ENCODE measurements around the gene C1QTNF7.

Gene C1QTNF7

GRCh38 chr4:15427701-15428100, at the start of gene C1QTNF7:
C1QTNF7 (plus strand) TSS chr4:15428033; CDS start chr4:15435744, 7,711 bp downstream.
- H3K9ac ChIP-seq (ENCODE audit: low read depth in 1 of 2, low read length in 2 of 2), result no peak within 1 kb of the TSS
- H3K27ac ChIP-seq (ENCODE audit: low read depth, low read length), result no peak within 1 kb of the TSS
- H3K36me3 ChIP-seq (ENCODE audit: control insufficient read depth in 1 of 2, insufficient read depth in 2 of 2, low read length in 2 of 2), result no peaks in the 10 kb centered on the region
- H3K27me3 ChIP-seq (ENCODE audit: control insufficient read depth in 1 of 2, insufficient read depth in 2 of 2, low read length in 2 of 2), result peaks cover 0 to 4% of the 10 kb centered on the region in 2 donors
- no peak within 1 kb of the TSS for H3K4me3 ChIP-seq (ENCODE audit: low read depth in 1 of 2, low read length in 2 of 2)
- H3K9me3 ChIP-seq (ENCODE audit: control insufficient read depth in 1 of 2, low read length in 2 of 2), result no peaks in the 10 kb centered on the region
- peaks cover 0 to 3% of the 10 kb centered on the region in 2 donors for H3K4me1 ChIP-seq (ENCODE audit: control insufficient read depth in 1 of 2, insufficient read depth in 2 of 2, low read length in 2 of 2)

- Histone ChIP-seq H3K36me3 (ENCODE audit: control insufficient read depth in 1 of 2, insufficient read depth in 2 of 2, low read length in 2 of 2) (no peaks in the 10 kb centered on the region), H3K4me1 (ENCODE audit: control insufficient read depth in 1 of 2, insufficient read depth in 2 of 2, low read length in 2 of 2) (peaks cover 0 to 6% of the 10 kb centered on the region in 2 donors), H3K9me3 (ENCODE audit: control insufficient read depth in 1 of 2, low read length in 2 of 2) (no peaks in the 10 kb centered on the region), H3K4me3 (ENCODE audit: low read depth in 1 of 2, low read length in 2 of 2) (no peak overlapping the region), H3K27ac (ENCODE audit: low read depth, low read length) (no peak overlapping the region), H3K9ac (ENCODE audit: low read depth in 1 of 2, low read length in 2 of 2) (no peak overlapping the region), H3K27me3 (ENCODE audit: control insufficient read depth in 1 of 2, insufficient read depth in 2 of 2, low read length in 2 of 2) (no peaks in the 10 kb centered on the region)
Measured at GRCh38 chr4:15378062-15378461, 49.8 kb upstream of the C1QTNF7 start.

GRCh38 chr4:15378493-15378892, 49.3 kb upstream of the C1QTNF7 start:
- Histone ChIP-seq H3K4me3 (ENCODE audit: low read depth in 1 of 2, low read length in 2 of 2) (no peak overlapping the region), H3K4me1 (ENCODE audit: control insufficient read depth in 1 of 2, insufficient read depth in 2 of 2, low read length in 2 of 2) (peaks cover 0 to 6% of the 10 kb centered on the region in 2 donors), H3K9ac (ENCODE audit: low read depth in 1 of 2, low read length in 2 of 2) (no peak overlapping the region), H3K36me3 (ENCODE audit: control insufficient read depth in 1 of 2, insufficient read depth in 2 of 2, low read length in 2 of 2) (no peaks in the 10 kb centered on the region), H3K9me3 (ENCODE audit: control insufficient read depth in 1 of 2, low read length in 2 of 2) (no peaks in the 10 kb centered on the region), H3K27ac (ENCODE audit: low read depth, low read length) (no peak overlapping the region), H3K27me3 (ENCODE audit: control insufficient read depth in 1 of 2, insufficient read depth in 2 of 2, low read length in 2 of 2) (no peaks in the 10 kb centered on the region)

- Histone ChIP-seq H3K4me1 (ENCODE audit: control insufficient read depth in 1 of 2, insufficient read depth in 2 of 2, low read length in 2 of 2) (no peaks in the 10 kb centered on the region), H3K27me3 (ENCODE audit: control insufficient read depth in 1 of 2, insufficient read depth in 2 of 2, low read length in 2 of 2) (no peaks in the 10 kb centered on the region), H3K9ac (ENCODE audit: low read depth in 1 of 2, low read length in 2 of 2) (no peak overlapping the region), H3K27ac (ENCODE audit: low read depth, low read length) (no peak overlapping the region), H3K36me3 (ENCODE audit: control insufficient read depth in 1 of 2, insufficient read depth in 2 of 2, low read length in 2 of 2) (no peaks in the 10 kb centered on the region), H3K9me3 (ENCODE audit: control insufficient read depth in 1 of 2, low read length in 2 of 2) (no peaks in the 10 kb centered on the region), H3K4me3 (ENCODE audit: low read depth in 1 of 2, low read length in 2 of 2) (no peak overlapping the region)
Measured at GRCh38 chr4:15381806-15382338, 46.0 kb upstream of the C1QTNF7 start.

GRCh38 chr4:15382669-15383273, 45.1 kb upstream of the C1QTNF7 start:
- no peak overlapping the region for H3K4me3 ChIP-seq (ENCODE audit: low read depth in 1 of 2, low read length in 2 of 2)
- no peaks in the 10 kb centered on the region for H3K36me3 ChIP-seq (ENCODE audit: control insufficient read depth in 1 of 2, insufficient read depth in 2 of 2, low read length in 2 of 2)
- no peaks in the 10 kb centered on the region for H3K27me3 ChIP-seq (ENCODE audit: control insufficient read depth in 1 of 2, insufficient read depth in 2 of 2, low read length in 2 of 2)
- no peaks in the 10 kb centered on the region for H3K4me1 ChIP-seq (ENCODE audit: control insufficient read depth in 1 of 2, insufficient read depth in 2 of 2, low read length in 2 of 2)
- H3K9me3 ChIP-seq (ENCODE audit: control insufficient read depth in 1 of 2, low read length in 2 of 2), result no peaks in the 10 kb centered on the region
- H3K9ac ChIP-seq (ENCODE audit: low read depth in 1 of 2, low read length in 2 of 2), result no peak overlapping the region
- H3K27ac ChIP-seq (ENCODE audit: low read depth, low read length), result no peak overlapping the region

DNA sequence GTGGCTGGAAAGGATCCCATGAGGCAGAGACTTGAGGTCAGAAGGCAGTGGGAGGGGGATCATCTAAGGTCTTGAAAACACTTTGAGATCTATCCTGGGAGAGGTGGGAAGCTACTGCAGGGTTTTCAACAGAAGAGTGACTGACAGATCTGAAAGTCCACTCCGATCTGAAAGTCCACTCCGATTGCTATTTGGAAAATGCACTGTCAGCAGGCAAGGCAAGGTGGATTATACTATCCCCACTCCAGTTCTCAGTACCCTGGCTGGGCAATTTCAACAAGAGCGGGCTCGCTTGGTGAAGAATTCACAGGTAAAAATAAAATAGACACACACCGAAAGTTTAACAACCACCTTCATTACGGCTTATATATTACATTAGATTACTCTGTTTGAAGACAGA, 42.3 kb upstream of the C1QTNF7 start:
- Histone ChIP-seq H3K9ac (ENCODE audit: low read depth in 1 of 2, low read length in 2 of 2) (no peak overlapping the region), H3K36me3 (ENCODE audit: control insufficient read depth in 1 of 2, insufficient read depth in 2 of 2, low read length in 2 of 2) (no peaks in the 10 kb centered on the region), H3K27ac (ENCODE audit: low read depth, low read length) (no peak overlapping the region), H3K27me3 (ENCODE audit: control insufficient read depth in 1 of 2, insufficient read depth in 2 of 2, low read length in 2 of 2) (no peaks in the 10 kb centered on the region), H3K4me1 (ENCODE audit: control insufficient read depth in 1 of 2, insufficient read depth in 2 of 2, low read length in 2 of 2) (no peaks in the 10 kb centered on the region), H3K9me3 (ENCODE audit: control insufficient read depth in 1 of 2, low read length in 2 of 2) (no peaks in the 10 kb centered on the region), H3K4me3 (ENCODE audit: low read depth in 1 of 2, low read length in 2 of 2) (no peak overlapping the region)

DNA sequence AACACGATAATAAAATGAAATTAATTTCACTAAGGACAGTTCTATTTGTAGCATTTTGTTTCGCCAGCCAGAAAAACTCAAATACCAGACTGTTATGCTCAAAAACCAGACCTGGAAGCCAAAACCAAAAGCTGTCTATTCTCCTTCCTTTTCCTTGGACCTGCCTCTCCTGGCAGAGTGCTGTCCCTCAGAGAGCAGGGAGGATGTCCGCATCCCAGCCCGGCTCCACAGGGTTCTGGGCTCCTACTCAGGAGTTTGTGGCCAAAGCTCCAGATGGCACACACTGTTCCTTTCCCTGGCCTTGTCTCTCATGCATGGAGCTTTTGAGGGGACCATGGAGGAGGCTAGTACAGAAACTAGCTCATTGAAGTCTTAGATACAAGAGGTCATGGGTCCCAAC, 41.9 kb upstream of the C1QTNF7 start:
- no peak overlapping the region for H3K27ac ChIP-seq (ENCODE audit: low read depth, low read length)
- no peaks in the 10 kb centered on the region for H3K27me3 ChIP-seq (ENCODE audit: control insufficient read depth in 1 of 2, insufficient read depth in 2 of 2, low read length in 2 of 2)
- H3K9me3 ChIP-seq (ENCODE audit: control insufficient read depth in 1 of 2, low read length in 2 of 2), result no peaks in the 10 kb centered on the region
- no peaks in the 10 kb centered on the region for H3K4me1 ChIP-seq (ENCODE audit: control insufficient read depth in 1 of 2, insufficient read depth in 2 of 2, low read length in 2 of 2)
- no peak overlapping the region for H3K9ac ChIP-seq (ENCODE audit: low read depth in 1 of 2, low read length in 2 of 2)
- H3K4me3 ChIP-seq (ENCODE audit: low read depth in 1 of 2, low read length in 2 of 2), result no peak overlapping the region
- no peaks in the 10 kb centered on the region for H3K36me3 ChIP-seq (ENCODE audit: control insufficient read depth in 1 of 2, insufficient read depth in 2 of 2, low read length in 2 of 2)

GRCh38 chr4:15390494-15390893, 37.3 kb upstream of the C1QTNF7 start:
- Histone ChIP-seq H3K4me3 (ENCODE audit: low read depth in 1 of 2, low read length in 2 of 2) (no peak overlapping the region), H3K27ac (ENCODE audit: low read depth, low read length) (no peak overlapping the region), H3K4me1 (ENCODE audit: control insufficient read depth in 1 of 2, insufficient read depth in 2 of 2, low read length in 2 of 2) (no peaks in the 10 kb centered on the region), H3K27me3 (ENCODE audit: control insufficient read depth in 1 of 2, insufficient read depth in 2 of 2, low read length in 2 of 2) (no peaks in the 10 kb centered on the region), H3K9me3 (ENCODE audit: control insufficient read depth in 1 of 2, low read length in 2 of 2) (no peaks in the 10 kb centered on the region), H3K36me3 (ENCODE audit: control insufficient read depth in 1 of 2, insufficient read depth in 2 of 2, low read length in 2 of 2) (no peaks in the 10 kb centered on the region), H3K9ac (ENCODE audit: low read depth in 1 of 2, low read length in 2 of 2) (no peak overlapping the region)

- Histone ChIP-seq H3K4me1 (ENCODE audit: control insufficient read depth in 1 of 2, insufficient read depth in 2 of 2, low read length in 2 of 2) (no peaks in the 10 kb centered on the region), H3K9ac (ENCODE audit: low read depth in 1 of 2, low read length in 2 of 2) (no peak overlapping the region), H3K27me3 (ENCODE audit: control insufficient read depth in 1 of 2, insufficient read depth in 2 of 2, low read length in 2 of 2) (no peaks in the 10 kb centered on the region), H3K27ac (ENCODE audit: low read depth, low read length) (no peak overlapping the region), H3K9me3 (ENCODE audit: control insufficient read depth in 1 of 2, low read length in 2 of 2) (no peaks in the 10 kb centered on the region), H3K4me3 (ENCODE audit: low read depth in 1 of 2, low read length in 2 of 2) (no peak overlapping the region), H3K36me3 (ENCODE audit: control insufficient read depth in 1 of 2, insufficient read depth in 2 of 2, low read length in 2 of 2) (no peaks in the 10 kb centered on the region)
Measured at GRCh38 chr4:15392053-15392805, 35.6 kb upstream of the C1QTNF7 start.

DNA sequence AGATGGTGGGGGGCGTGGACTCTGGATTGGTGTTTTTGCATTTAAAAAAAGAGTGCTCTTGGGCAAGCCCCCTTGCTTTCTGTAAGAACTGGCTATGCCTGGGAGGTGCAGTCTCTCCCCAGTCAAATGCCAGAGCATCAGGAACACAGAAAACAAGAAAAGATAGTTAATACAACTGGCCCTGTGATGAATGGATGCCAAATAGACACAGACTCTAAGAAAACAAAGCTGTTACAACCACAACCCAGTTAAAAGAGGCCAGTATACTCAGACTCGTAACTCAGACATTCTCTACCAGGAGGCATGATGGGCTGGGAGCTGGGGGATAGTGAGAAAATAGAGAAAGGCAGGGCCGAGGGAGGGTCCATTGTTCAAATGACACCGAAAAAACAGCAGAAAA, 32.5 kb upstream of the C1QTNF7 start:
- no peaks in the 10 kb centered on the region for H3K4me1 ChIP-seq (ENCODE audit: control insufficient read depth in 1 of 2, insufficient read depth in 2 of 2, low read length in 2 of 2)
- H3K27me3 ChIP-seq (ENCODE audit: control insufficient read depth in 1 of 2, insufficient read depth in 2 of 2, low read length in 2 of 2), result no peaks in the 10 kb centered on the region
- H3K27ac ChIP-seq (ENCODE audit: low read depth, low read length), result no peak overlapping the region
- no peaks in the 10 kb centered on the region for H3K36me3 ChIP-seq (ENCODE audit: control insufficient read depth in 1 of 2, insufficient read depth in 2 of 2, low read length in 2 of 2)
- H3K9ac ChIP-seq (ENCODE audit: low read depth in 1 of 2, low read length in 2 of 2), result no peak overlapping the region
- no peak overlapping the region for H3K4me3 ChIP-seq (ENCODE audit: low read depth in 1 of 2, low read length in 2 of 2)
- H3K9me3 ChIP-seq (ENCODE audit: control insufficient read depth in 1 of 2, low read length in 2 of 2), result no peaks in the 10 kb centered on the region
